Caco-2 (cell line): ENCODE data around the gene FARS2. TPM values are rescaled to one million over a fixed set of nuclear protein-coding genes. Genes with fewer than 3 reads are reported as not detected.
"Not testable (repeated sequence)": the region's sequence is repeated elsewhere in the genome, so short reads cannot be mapped to it uniquely, and the experiment has no call there.

Experiments used
- BruUV-seq: library from RNA; stranded (reverse); fragments of 400-500 nt; replicated peaks from 2 replicates; lab custom pipeline; 2021; lab: Mats Ljungman, UMichigan
- CTCF ChIA-PET: fragments of 300-600 bp; sonication (Branson Sonifier 250); formaldehyde crosslinking; loops from one replicate; lab custom pipeline; 2022; ENCODE audit warnings: antibody characterized with exemption; lab: Charles Lee
- POLR2A ChIA-PET: fragments of 300-600 bp; sonication (Branson Sonifier 250); formaldehyde crosslinking; loops from one replicate; lab custom pipeline; 2022; ENCODE audit warnings: antibody characterized with exemption; lab: Charles Lee
- DNase-seq, 2 experiments: peaks; one replicate each; pipeline versions ENCODE4 v3.0.0 to v3.0.0-alpha.2; 2020 to 2022
- H3K27me3 ChIP-seq: replicated peaks from 2 replicates; pipeline ENCODE4 v1.6.0; 2011; ENCODE audit warnings: low read length; ENCODE audit not compliant: control insufficient read depth, insufficient read depth
- H3K36me3 ChIP-seq: 2 replicates; pipeline ENCODE4 v1.5.1; 2011; ENCODE audit warnings: low read length; ENCODE audit not compliant: control insufficient read depth, insufficient read depth
- H3K4me1 ChIP-seq: fragments of 250-450 bp; sonication (Bioruptor Pico); 2 replicates; pipeline ENCODE4 v1.5.1; 2020; ENCODE audit warnings: mild to moderate bottlenecking
- H3K4me3 ChIP-seq: 2 replicates; pipeline ENCODE4 v1.5.1; 2011; ENCODE audit warnings: low read depth, mild to moderate bottlenecking, control low read depth, low read length
- H3K9me3 ChIP-seq: fragments of 250-450 bp; sonication (Bioruptor Pico); 2 replicates; pipeline ENCODE4 v1.5.1; 2020; ENCODE audit warnings: mild to moderate bottlenecking, moderate library complexity
- H3K27ac Mint-ChIP-seq: one replicate; pipeline ENCODE4 v1.8.0; 2022; ENCODE audit warnings: mixed read lengths; ENCODE audit not compliant: unreplicated experiment
- H3K27me3 Mint-ChIP-seq: one replicate; pipeline ENCODE4 v1.8.0; 2022; ENCODE audit warnings: mixed read lengths; ENCODE audit not compliant: insufficient read depth, unreplicated experiment
- H3K36me3 Mint-ChIP-seq: one replicate; pipeline ENCODE4 v1.8.0; 2022; ENCODE audit warnings: mild to moderate bottlenecking, mixed read lengths; ENCODE audit not compliant: insufficient read depth, unreplicated experiment
- H3K4me1 Mint-ChIP-seq: one replicate; pipeline ENCODE4 v1.8.0; 2022; ENCODE audit warnings: low read depth, mixed read lengths; ENCODE audit not compliant: unreplicated experiment
- H3K4me3 Mint-ChIP-seq: one replicate; pipeline ENCODE4 v1.8.0; 2022; ENCODE audit warnings: mild to moderate bottlenecking, moderate library complexity, mixed read lengths; ENCODE audit not compliant: unreplicated experiment
- H3K9me3 Mint-ChIP-seq: one replicate; pipeline ENCODE4 v1.8.0; 2022; ENCODE audit warnings: mixed read lengths; ENCODE audit not compliant: unreplicated experiment
- intact Hi-C: fragments of 100-400 bp; cut with micrococcal nuclease; formaldehyde crosslinking; loops from one replicate; pipeline ENCODE4 v1.10.0; 2022; ENCODE audit not compliant: unreplicated experiment
- total RNA-seq: library from RNA; stranded (reverse); gene quantifications from 2 replicates; pipeline ENCODE4 v1.2.3, GENCODE V29; 2022
- TF ChIP-seq, protein P1 (sequence below), 2 experiments: fragments of 200-600 bp in 1 of 2; IDR thresholded peaks; 1 replicate in 1 of 2; 2 replicates in 1 of 2; pipeline versions ENCODE4 v1.5.1 to v1.8.0; 2011 to 2022; ENCODE audit warnings: antibody characterized with exemption in 1 of 2, control low read depth in 1 of 2, inconsistent platforms in 1 of 2, low read depth in 1 of 2, low read length in 1 of 2, mild to moderate bottlenecking in 1 of 2, moderate library complexity in 1 of 2; ENCODE audit not compliant: insufficient read depth in 1 of 2, severe bottlenecking in 1 of 2, unreplicated experiment in 1 of 2

FARS2 gene
- total RNA-seq, 1 experiment from 2014 or later: 15.4 TPM

DNA sequence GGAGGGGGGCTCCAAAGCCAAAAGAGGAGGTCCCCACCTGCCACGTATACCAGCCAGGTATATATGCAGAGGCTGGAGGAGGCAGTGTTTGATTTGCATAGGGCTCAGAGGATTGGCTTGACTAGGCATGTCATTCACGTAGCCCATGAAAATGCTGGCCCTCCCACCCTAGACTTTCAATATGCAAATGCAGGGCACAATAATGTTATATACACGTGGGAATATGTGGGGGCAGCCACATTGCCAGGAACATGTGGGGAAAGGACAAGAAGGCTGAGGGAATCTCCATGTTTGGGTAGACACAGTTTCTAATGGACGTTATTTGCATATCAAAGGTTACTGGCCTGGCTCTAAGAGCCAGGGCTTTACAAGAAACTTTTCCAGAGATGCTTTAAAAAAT lies 301.8 kb downstream of the FARS2 start:
- ChIA-PET CTCF (no interaction called here), POLR2A (no interaction called here)

GRCh38 chr6:5564746-5565145 lies 303.4 kb downstream of the FARS2 start:
- H3K9me3 Mint-ChIP-seq, H3K27me3 Mint-ChIP-seq, POLR2A ChIA-PET, H3K27me3 ChIP-seq, intact Hi-C loops, BruUV-seq, H3K36me3 Mint-ChIP-seq, H3K4me3 Mint-ChIP-seq, DNase-seq, H3K4me3 ChIP-seq, H3K36me3 ChIP-seq, H3K27ac Mint-ChIP-seq, CTCF ChIA-PET, H3K9me3 ChIP-seq, H3K4me1 ChIP-seq: not testable (repeated sequence)
- H3K4me1 Mint-ChIP-seq: peaks cover 14% of the 10 kb centered on the region

More for the DNA sequence above, 301.8 kb downstream of the FARS2 start:
- Mint-ChIP-seq H3K9me3 (peaks cover 2% of the 10 kb centered on the region), H3K27ac (no peak overlapping the region), H3K27me3 (no peaks in the 10 kb centered on the region), H3K4me3 (no peak overlapping the region), H3K36me3 (no peaks in the 10 kb centered on the region), H3K4me1 (peaks cover 4% of the 10 kb centered on the region)
- no peaks in the 10 kb centered on the region for H3K9me3 ChIP-seq
- intact Hi-C loops: no loop called here
- no peaks in the 10 kb centered on the region for H3K36me3 ChIP-seq
- H3K4me3 ChIP-seq: no peak overlapping the region
- TF ChIP-seq, protein P1, sequence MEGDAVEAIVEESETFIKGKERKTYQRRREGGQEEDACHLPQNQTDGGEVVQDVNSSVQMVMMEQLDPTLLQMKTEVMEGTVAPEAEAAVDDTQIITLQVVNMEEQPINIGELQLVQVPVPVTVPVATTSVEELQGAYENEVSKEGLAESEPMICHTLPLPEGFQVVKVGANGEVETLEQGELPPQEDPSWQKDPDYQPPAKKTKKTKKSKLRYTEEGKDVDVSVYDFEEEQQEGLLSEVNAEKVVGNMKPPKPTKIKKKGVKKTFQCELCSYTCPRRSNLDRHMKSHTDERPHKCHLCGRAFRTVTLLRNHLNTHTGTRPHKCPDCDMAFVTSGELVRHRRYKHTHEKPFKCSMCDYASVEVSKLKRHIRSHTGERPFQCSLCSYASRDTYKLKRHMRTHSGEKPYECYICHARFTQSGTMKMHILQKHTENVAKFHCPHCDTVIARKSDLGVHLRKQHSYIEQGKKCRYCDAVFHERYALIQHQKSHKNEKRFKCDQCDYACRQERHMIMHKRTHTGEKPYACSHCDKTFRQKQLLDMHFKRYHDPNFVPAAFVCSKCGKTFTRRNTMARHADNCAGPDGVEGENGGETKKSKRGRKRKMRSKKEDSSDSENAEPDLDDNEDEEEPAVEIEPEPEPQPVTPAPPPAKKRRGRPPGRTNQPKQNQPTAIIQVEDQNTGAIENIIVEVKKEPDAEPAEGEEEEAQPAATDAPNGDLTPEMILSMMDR (IDR thresholded peaks at IDR 0.05; ENCODE audit: insufficient read depth in 1 of 2, low read depth in 1 of 2, low read length in 1 of 2, severe bottlenecking in 1 of 2, unreplicated experiment in 1 of 2): no peak
- BruUV-seq: no TSS peak
- no peaks in the 10 kb centered on the region for H3K27me3 ChIP-seq
- DNase-seq: no peak
- H3K4me1 ChIP-seq: no peaks in the 10 kb centered on the region

DNA sequence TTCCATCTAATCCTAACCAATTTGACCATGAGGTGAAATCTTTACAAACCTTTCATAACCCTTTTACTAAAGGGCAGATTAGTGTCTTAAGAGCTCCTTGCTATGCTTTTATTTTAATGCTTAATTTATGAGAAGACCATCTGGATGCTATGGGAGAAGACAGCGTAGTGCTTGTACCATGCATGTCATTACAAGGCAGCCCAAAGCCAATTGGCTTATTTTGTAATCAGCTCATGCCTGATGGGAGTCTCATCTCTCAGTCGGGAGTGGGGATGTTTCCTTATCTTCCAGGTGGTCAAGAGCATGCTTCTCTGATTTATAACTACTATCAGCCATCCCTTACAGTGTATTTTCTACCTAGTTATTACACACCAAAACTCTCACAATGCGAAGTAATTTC lies 304.7 kb downstream of the FARS2 start:
- peaks cover 15% of the 10 kb centered on the region for H3K4me1 Mint-ChIP-seq
- H3K9me3 Mint-ChIP-seq: peaks cover 8% of the 10 kb centered on the region
- H3K27ac Mint-ChIP-seq: no peak overlapping the region
- no peaks in the 10 kb centered on the region for H3K27me3 Mint-ChIP-seq
- ChIA-PET POLR2A (no interaction called here), CTCF (no interaction called here)
- intact Hi-C loops: no loop called here
- H3K4me3 Mint-ChIP-seq: no peak overlapping the region
- Histone ChIP-seq H3K9me3 (no peaks in the 10 kb centered on the region), H3K4me3 (no peak overlapping the region), H3K27me3 (no peaks in the 10 kb centered on the region), H3K36me3 (no peaks in the 10 kb centered on the region), H3K4me1 (no peaks in the 10 kb centered on the region)
- H3K36me3 Mint-ChIP-seq: no peaks in the 10 kb centered on the region
- TF ChIP-seq, protein P1 (IDR thresholded peaks at IDR 0.05; ENCODE audit: insufficient read depth in 1 of 2, low read depth in 1 of 2, low read length in 1 of 2, severe bottlenecking in 1 of 2, unreplicated experiment in 1 of 2): no peak
- BruUV-seq: no TSS peak
- no peak for DNase-seq

GRCh38 chr6:5566718-5567117 lies 305.4 kb downstream of the FARS2 start:
- no peak overlapping the region for H3K4me3 Mint-ChIP-seq
- intact Hi-C loops: no loop called here

More at GRCh38 chr6:5566718-5567117, 305.4 kb downstream of the FARS2 start:
- Histone ChIP-seq H3K9me3 (no peaks in the 10 kb centered on the region), H3K27me3 (no peaks in the 10 kb centered on the region), H3K4me3 (no peak overlapping the region), H3K36me3 (no peaks in the 10 kb centered on the region), H3K4me1 (no peaks in the 10 kb centered on the region)
- no peak overlapping the region for H3K27ac Mint-ChIP-seq
- H3K36me3 Mint-ChIP-seq: no peaks in the 10 kb centered on the region
- no TSS peak for BruUV-seq
- H3K4me1 Mint-ChIP-seq: peaks cover 15% of the 10 kb centered on the region
- ChIA-PET CTCF (no interaction called here), POLR2A (no interaction called here)
- TF ChIP-seq, protein P1 (IDR thresholded peaks at IDR 0.05; ENCODE audit: insufficient read depth in 1 of 2, low read depth in 1 of 2, low read length in 1 of 2, severe bottlenecking in 1 of 2, unreplicated experiment in 1 of 2): no peak
- no peaks in the 10 kb centered on the region for H3K27me3 Mint-ChIP-seq
- DNase-seq: no peak
- H3K9me3 Mint-ChIP-seq: peaks cover 8% of the 10 kb centered on the region
